GM19099 (cell line): ENCODE data around the gene PLXDC1.

Source experiments
- POLR2A ChIP-seq: IDR thresholded peaks from 3 replicates; pipeline ENCODE4 v1.6.1; 2011; ENCODE audit warnings: low read depth; ENCODE audit not compliant: insufficient read length; ENCODE audit errors: extremely low read depth

Gene PLXDC1

GRCh38 chr17:39147221-39148185, 3.9 kb downstream of the PLXDC1 start:
- no peak for TF ChIP-seq POLR2A

- TF ChIP-seq POLR2A, result no peak
Observed at GRCh38 chr17:39146273-39146672, 5.2 kb downstream of the PLXDC1 start.

- no peak for TF ChIP-seq POLR2A
Observed at GRCh38 chr17:39145143-39145542, 6.3 kb downstream of the PLXDC1 start.

- no peak for TF ChIP-seq POLR2A
Observed at GRCh38 chr17:39144416-39144840, 7.0 kb downstream of the PLXDC1 start.

GRCh38 chr17:39143552-39144093, 7.8 kb downstream of the PLXDC1 start:
- TF ChIP-seq POLR2A, result no peak

GRCh38 chr17:39141915-39142664, 9.3 kb downstream of the PLXDC1 start:
- TF ChIP-seq POLR2A, result no peak

GRCh38 chr17:39141294-39141693, 10.1 kb downstream of the PLXDC1 start:
- TF ChIP-seq POLR2A, result no peak

- TF ChIP-seq POLR2A, result no peak
Observed at GRCh38 chr17:39139561-39139960, 11.9 kb downstream of the PLXDC1 start.

GRCh38 chr17:39139161-39139511, 12.3 kb downstream of the PLXDC1 start:
- no peak for TF ChIP-seq POLR2A

- no peak for TF ChIP-seq POLR2A
Observed at GRCh38 chr17:39138431-39139160, 12.8 kb downstream of the PLXDC1 start.

- no peak for TF ChIP-seq POLR2A
Observed at GRCh38 chr17:39134878-39135277, 16.6 kb downstream of the PLXDC1 start.

GRCh38 chr17:39132192-39132610, 19.2 kb downstream of the PLXDC1 start:
- TF ChIP-seq POLR2A, result no peak

- no peak for TF ChIP-seq POLR2A
Observed at GRCh38 chr17:39131616-39132015, 19.8 kb downstream of the PLXDC1 start.

GRCh38 chr17:39130205-39130604, 21.2 kb downstream of the PLXDC1 start:
- TF ChIP-seq POLR2A, result no peak

- TF ChIP-seq POLR2A, result no peak
Observed at GRCh38 chr17:39126436-39126835, 25.0 kb downstream of the PLXDC1 start.

- no peak for TF ChIP-seq POLR2A
Observed at GRCh38 chr17:39125143-39125875, 26.1 kb downstream of the PLXDC1 start.
